HG02623 (cell line): ENCODE measurements around the gene ZBTB20.

Experiments
- ATAC-seq: cut with Tn5 transposase; IDR thresholded peaks from one replicate; pipeline ENCODE4 v1.9.1; 2021; ENCODE audit warnings: moderate library complexity; ENCODE audit not compliant: unreplicated experiment

ZBTB20 gene

DNA sequence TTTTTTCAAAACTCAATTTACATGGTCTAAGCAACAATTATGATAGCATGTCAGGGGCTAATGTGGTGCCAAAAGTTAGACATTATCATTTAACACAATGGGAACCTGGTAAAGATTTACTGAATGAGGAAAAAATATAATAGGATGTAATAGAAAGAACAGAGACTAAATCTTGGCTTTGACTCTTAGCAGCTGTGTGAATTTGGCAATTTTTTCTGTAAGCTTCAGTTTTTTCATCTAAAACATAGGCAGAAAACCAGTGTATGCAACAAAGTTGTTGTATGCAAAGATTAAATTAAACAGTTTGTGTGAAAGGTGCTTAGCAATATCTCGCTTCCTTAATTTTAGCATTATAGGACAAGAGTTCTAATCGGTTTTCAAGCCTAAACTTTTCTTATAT lies 57.6 kb downstream of the ZBTB20 start:
- no peak for ATAC-seq

GRCh38 chr3:115087512-115087911 lies 59.6 kb downstream of the ZBTB20 start:
- ATAC-seq = no peak

GRCh38 chr3:115086344-115086743 lies 60.7 kb downstream of the ZBTB20 start:
- ATAC-seq = no peak

- no peak for ATAC-seq
These were observed 61.8 kb downstream of the ZBTB20 start for GRCh38 chr3:115085197-115085865.

DNA sequence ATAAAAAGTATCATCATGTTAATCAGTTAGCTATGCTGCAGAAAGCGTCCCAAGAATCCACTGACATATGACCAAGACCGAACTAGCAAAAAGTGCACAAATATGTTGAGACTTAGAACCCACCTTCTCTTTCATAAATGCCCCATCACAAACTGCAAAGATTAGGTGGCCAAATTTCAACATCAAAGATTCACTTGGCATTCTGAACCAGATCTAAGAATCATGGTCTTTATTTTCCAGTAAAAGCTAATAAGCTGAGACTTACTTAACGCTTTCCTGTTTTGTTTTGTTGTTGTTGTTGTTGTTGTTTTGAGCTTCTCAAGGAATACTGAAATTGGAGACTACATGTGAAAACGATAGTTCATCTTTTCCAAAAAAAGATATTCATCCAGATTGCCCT lies 62.4 kb downstream of the ZBTB20 start:
- no peak for ATAC-seq

DNA sequence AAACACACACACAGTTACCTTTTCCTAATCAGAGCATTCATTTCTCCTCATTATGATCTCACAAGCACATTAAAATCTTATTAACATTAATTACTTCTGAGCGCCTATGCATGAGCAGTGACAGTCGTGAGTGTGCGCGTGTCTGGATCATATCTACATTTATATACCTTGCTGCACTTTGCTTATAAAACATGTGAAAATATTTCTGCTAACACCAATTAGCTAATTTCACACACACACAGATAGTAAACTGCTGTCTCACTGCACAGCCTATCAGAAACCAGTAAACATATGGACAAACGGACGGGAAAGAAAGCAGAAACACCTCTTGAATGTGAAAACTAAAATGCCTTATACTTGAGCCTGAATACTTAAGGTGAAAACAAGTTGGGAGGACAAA lies 64.8 kb downstream of the ZBTB20 start:
- no peak for ATAC-seq

DNA sequence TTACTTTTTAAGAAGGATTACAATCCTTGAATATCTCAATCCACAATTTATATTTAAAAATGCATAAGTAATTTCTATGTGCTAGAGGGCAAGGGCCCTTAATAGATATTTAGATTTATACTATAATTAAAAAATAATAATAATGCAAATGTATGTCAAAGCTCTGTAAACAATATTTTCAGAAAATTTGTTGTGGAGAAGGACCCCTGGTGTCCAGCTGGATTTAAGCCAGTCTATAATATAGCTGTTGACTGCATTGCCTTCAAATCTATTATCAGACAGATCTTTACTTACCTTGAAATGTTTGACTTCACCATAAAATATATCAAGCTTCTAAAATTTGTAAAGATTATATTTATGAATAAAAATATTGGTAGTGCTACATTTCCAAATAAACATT lies 65.6 kb downstream of the ZBTB20 start:
- ATAC-seq = no peak

- no peak for ATAC-seq
These were observed 69.4 kb downstream of the ZBTB20 start for GRCh38 chr3:115077501-115078250.

GRCh38 chr3:115074502-115074901 lies 72.6 kb downstream of the ZBTB20 start:
- ATAC-seq = no peak

DNA sequence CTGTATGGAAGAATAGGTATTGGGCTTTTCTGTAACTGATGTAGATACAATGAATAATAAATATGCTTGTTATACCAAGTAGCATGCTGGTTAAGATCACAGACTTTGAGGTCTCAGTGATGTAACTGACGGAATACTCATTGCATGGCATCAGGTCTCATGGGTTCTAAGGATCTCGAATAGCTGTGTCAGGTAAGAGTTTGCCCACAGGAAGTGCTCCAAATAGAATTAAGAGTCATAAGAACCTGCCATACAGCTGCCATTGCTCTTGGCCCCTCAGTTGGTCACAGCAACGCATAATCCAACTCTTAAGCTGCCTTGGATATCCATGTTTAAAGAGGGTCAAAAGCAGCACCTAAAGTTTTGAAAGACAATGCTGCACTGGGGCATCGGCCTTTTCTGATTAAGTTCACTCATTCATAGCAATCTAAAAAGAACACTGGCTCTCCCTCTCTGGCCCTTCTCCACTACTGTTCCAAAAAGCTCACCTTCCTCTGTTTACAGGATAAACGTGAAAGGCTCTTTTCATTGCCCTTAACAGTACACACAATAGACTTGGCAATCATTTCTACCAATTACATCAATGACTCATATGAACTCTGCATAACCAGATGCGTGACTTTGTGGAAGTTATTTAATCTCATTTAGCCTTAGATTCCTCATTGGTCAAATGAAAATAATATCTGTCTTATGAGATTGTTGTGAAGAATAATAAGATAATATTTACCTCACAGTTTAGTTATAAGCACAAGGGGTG lies 74.6 kb downstream of the ZBTB20 start:
- ATAC-seq = no peak

GRCh38 chr3:115071601-115072000 lies 75.5 kb downstream of the ZBTB20 start:
- no peak for ATAC-seq

- no peak for ATAC-seq
These were observed 75.9 kb downstream of the ZBTB20 start for GRCh38 chr3:115071166-115071565.

- no peak for ATAC-seq
These were observed 78.3 kb downstream of the ZBTB20 start for GRCh38 chr3:115068799-115069198.

GRCh38 chr3:115062412-115062956 lies 84.6 kb downstream of the ZBTB20 start:
- ATAC-seq = no peak

DNA sequence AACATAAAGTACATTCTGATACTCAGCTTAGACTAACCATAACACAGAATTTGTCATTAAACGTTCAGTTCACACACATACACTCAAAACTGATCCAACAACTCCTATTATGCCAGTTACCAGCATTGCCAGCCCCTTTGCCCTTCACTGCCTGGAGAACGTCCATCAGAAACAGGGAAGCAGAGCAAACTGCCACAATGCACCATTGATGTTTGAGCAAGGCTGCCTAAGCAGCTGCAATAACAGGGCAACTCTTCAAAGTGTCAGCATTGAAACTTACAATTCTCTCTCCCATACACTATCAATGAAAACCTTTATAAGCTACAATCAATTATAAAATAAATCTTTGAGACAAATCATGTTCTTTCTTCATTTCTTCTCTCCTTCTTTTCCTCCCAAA lies 85.1 kb downstream of the ZBTB20 start:
- no peak for ATAC-seq

- ATAC-seq = no peak
These were observed 94.2 kb downstream of the ZBTB20 start for GRCh38 chr3:115052906-115053305.

DNA sequence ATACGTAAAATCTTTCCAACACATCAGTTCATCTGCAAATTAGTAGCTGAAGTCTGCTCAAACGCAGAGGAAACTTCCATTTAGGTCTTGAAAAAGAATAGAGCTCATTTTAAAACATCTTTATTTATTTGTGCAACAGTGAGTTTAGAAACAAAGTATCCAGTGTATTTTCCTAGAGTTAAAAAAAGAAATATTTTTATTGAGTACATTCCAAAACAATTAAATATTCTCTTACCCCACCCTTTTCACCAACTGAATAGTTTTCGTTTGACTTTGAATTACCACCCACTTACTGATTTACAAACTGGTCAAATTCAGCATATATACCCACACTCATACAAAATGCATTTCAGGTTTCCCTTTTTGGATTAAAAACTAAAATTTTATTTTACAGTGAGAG lies 104.7 kb downstream of the ZBTB20 start:
- no peak for ATAC-seq

GRCh38 chr3:115040673-115041286 lies 106.3 kb downstream of the ZBTB20 start:
- no peak for ATAC-seq

- no peak for ATAC-seq
These were observed 106.8 kb downstream of the ZBTB20 start for GRCh38 chr3:115040246-115040645.

- no peak for ATAC-seq
These were observed 108.3 kb downstream of the ZBTB20 start for GRCh38 chr3:115038817-115039216.

GRCh38 chr3:115022835-115023398 lies 124.2 kb downstream of the ZBTB20 start:
- ATAC-seq = no peak
